Astrocyte (in vitro differentiated cells and primary cell): ENCODE results near the gene PSTK. TPM values are rescaled to one million over a fixed set of nuclear protein-coding genes. Genes with fewer than 3 reads are reported as not detected.

Experiments used
- DNase-seq: peaks from one replicate; pipeline ENCODE4 v3.0.0-alpha.2; 2010; ENCODE audit warnings: low read depth
- FAIRE-seq: peaks from 2 replicates; lab custom pipeline; 2011; peaks lifted over from hg19 to GRCh38; lab: Jason Lieb, UNC
- H2AFZ ChIP-seq: 2 replicates; pipeline ENCODE4 v1.6.0; 2012; ENCODE audit warnings: low read depth, low read length, inconsistent platforms
- H3K27ac ChIP-seq: 2 replicates; pipeline ENCODE4 v1.5.1; 2011; ENCODE audit warnings: low read depth, low read length, inconsistent platforms
- H3K27me3 ChIP-seq: 2 replicates; pipeline ENCODE4 v1.6.0; 2011; ENCODE audit warnings: low read length, inconsistent platforms; ENCODE audit not compliant: insufficient read depth
- H3K36me3 ChIP-seq: 2 replicates; pipeline ENCODE4 v1.5.1; 2011; ENCODE audit warnings: low read length, inconsistent platforms; ENCODE audit not compliant: insufficient read depth
- H3K4me1 ChIP-seq: 2 replicates; pipeline ENCODE4 v1.5.1; 2011; ENCODE audit warnings: low read length, inconsistent platforms; ENCODE audit not compliant: insufficient read depth
- H3K4me2 ChIP-seq: 2 replicates; pipeline ENCODE4 v1.6.0; 2012; ENCODE audit warnings: low read length, inconsistent platforms
- H3K4me3 ChIP-seq: 2 replicates; pipeline ENCODE4 v1.5.1; 2011; ENCODE audit warnings: low read depth, mild to moderate bottlenecking, low read length, inconsistent platforms; ENCODE audit not compliant: insufficient read depth
- H3K79me2 ChIP-seq: 2 replicates; pipeline ENCODE4 v1.6.0; 2012; ENCODE audit warnings: mild to moderate bottlenecking, low read length, inconsistent platforms; ENCODE audit not compliant: insufficient read depth
- H3K9ac ChIP-seq: 2 replicates; pipeline ENCODE4 v1.6.0; 2012; ENCODE audit warnings: mild to moderate bottlenecking, low read length, inconsistent platforms
- H3K9me3 ChIP-seq: 2 replicates; pipeline ENCODE4 v1.5.1; 2012; ENCODE audit warnings: low read depth, mild to moderate bottlenecking, low read length, inconsistent platforms; ENCODE audit not compliant: insufficient read depth
- H4K20me1 ChIP-seq: 2 replicates; pipeline ENCODE4 v1.6.0; 2012; ENCODE audit warnings: low read length, inconsistent platforms; ENCODE audit not compliant: insufficient read depth
- H3K27ac Mint-ChIP-seq: one replicate; pipeline ENCODE4 v1.8.0; 2021; ENCODE audit warnings: mild to moderate bottlenecking, mixed read lengths; ENCODE audit not compliant: unreplicated experiment
- H3K27me3 Mint-ChIP-seq: one replicate; pipeline ENCODE4 v1.8.0; 2021; ENCODE audit warnings: low read depth, mixed read lengths; ENCODE audit not compliant: unreplicated experiment
- H3K36me3 Mint-ChIP-seq: one replicate; pipeline ENCODE4 v1.8.0; 2021; ENCODE audit warnings: low read depth, mixed read lengths; ENCODE audit not compliant: unreplicated experiment
- H3K4me1 Mint-ChIP-seq: one replicate; pipeline ENCODE4 v1.8.0; 2021; ENCODE audit warnings: low read depth, mixed read lengths; ENCODE audit not compliant: unreplicated experiment
- H3K4me3 Mint-ChIP-seq: one replicate; pipeline ENCODE4 v1.8.0; 2021; ENCODE audit warnings: mild to moderate bottlenecking, moderate library complexity, mixed read lengths; ENCODE audit not compliant: unreplicated experiment
- H3K9me3 Mint-ChIP-seq: one replicate; pipeline ENCODE4 v1.8.0; 2021; ENCODE audit warnings: mild to moderate bottlenecking, mixed read lengths; ENCODE audit not compliant: unreplicated experiment
- CTCF ChIP-seq: IDR thresholded peaks from 2 replicates; pipeline ENCODE4 v1.5.1; 2011; ENCODE audit warnings: low read depth, mild to moderate bottlenecking, inconsistent platforms, low read length, moderate library complexity; ENCODE audit not compliant: insufficient read depth
- EZH2 ChIP-seq: IDR thresholded peaks from 2 replicates; pipeline ENCODE4 v1.6.1; 2012; ENCODE audit warnings: mild to moderate bottlenecking, low read length, inconsistent platforms; ENCODE audit not compliant: insufficient read depth
- total RNA-seq: library from RNA; stranded (reverse); gene quantifications from 2 replicates; pipeline ENCODE4 v1.2.1, GENCODE V29; 2021

The PSTK gene
- total RNA-seq, 1 donor from 2014 or later: 4.8 TPM

GRCh38 chr10:123008355-123009104 lies 28.3 kb downstream of the PSTK start, which contains the start of the genes ACADSB and IKZF5:
TSS of gene ACADSB (plus strand) at chr10:123009006. CDS start at chr10:123009030, 24 bp downstream.
TSS of gene IKZF5 (minus strand) at chr10:123008795. CDS start at chr10:122998625, 10,170 bp downstream.
- TF ChIP-seq CTCF: no peak
- TF ChIP-seq EZH2: no peak
- peak within 1 kb of the TSS; percentile 98 for H3K4me3 Mint-ChIP-seq
- Histone ChIP-seq H3K27ac (peak within 1 kb of the TSS; percentile 94), H3K36me3 (no peaks in the 10 kb centered on the region), H4K20me1 (peaks cover 42% of the 10 kb centered on the region), H3K4me2 (peak within 1 kb of the TSS; percentile 100), H3K4me3 (peak within 1 kb of the TSS; percentile 94), H3K9ac (peak within 1 kb of the TSS; percentile 98), H3K9me3 (no peaks in the 10 kb centered on the region), H3K27me3 (no peaks in the 10 kb centered on the region), H2AFZ (peak within 1 kb of the TSS; percentile 99), H3K79me2 (peaks cover 51% of the 10 kb centered on the region), H3K4me1 (peaks cover 15% of the 10 kb centered on the region)
- H3K36me3 Mint-ChIP-seq: peaks cover 7% of the 10 kb centered on the region
- DNase-seq: peak; percentile 94
- peaks cover 7% of the 10 kb centered on the region for H3K4me1 Mint-ChIP-seq
- peak within 1 kb of the TSS; percentile 99 for H3K27ac Mint-ChIP-seq
- no peaks in the 10 kb centered on the region for H3K27me3 Mint-ChIP-seq
- H3K9me3 Mint-ChIP-seq: no peaks in the 10 kb centered on the region
- no peak for FAIRE-seq

- H3K9me3 ChIP-seq: no peaks in the 10 kb centered on the region
- H3K27ac ChIP-seq: no peak overlapping the region
- peak overlapping the region; percentile 98 for H3K9ac ChIP-seq
- peaks cover 44% of the 10 kb centered on the region for H3K79me2 ChIP-seq
- no peak for FAIRE-seq
- TF ChIP-seq CTCF: no peak
- TF ChIP-seq EZH2: no peak
- no peak for DNase-seq
- H3K27me3 Mint-ChIP-seq: no peaks in the 10 kb centered on the region
- H3K9me3 Mint-ChIP-seq: peaks cover under 1% of the 10 kb centered on the region
- H3K4me2 ChIP-seq: peak overlapping the region; percentile 100
- H3K27ac Mint-ChIP-seq: no peak overlapping the region
- peaks cover 7% of the 10 kb centered on the region for H3K4me1 Mint-ChIP-seq
- H4K20me1 ChIP-seq: peaks cover 36% of the 10 kb centered on the region
- H3K4me3 ChIP-seq: peak overlapping the region; percentile 85
- H3K27me3 ChIP-seq: no peaks in the 10 kb centered on the region
- peak overlapping the region; percentile 98 for H3K4me3 Mint-ChIP-seq
- peaks cover 15% of the 10 kb centered on the region for H3K4me1 ChIP-seq
- H3K36me3 Mint-ChIP-seq: peaks cover 8% of the 10 kb centered on the region
- no peaks in the 10 kb centered on the region for H3K36me3 ChIP-seq
- peak overlapping the region; percentile 88 for H2AFZ ChIP-seq
These were observed 29.1 kb downstream of the PSTK start for GRCh38 chr10:123009105-123009820.
